NCI-H146 (cell line): ENCODE results near the gene GTF3C2.
"Not testable (repeated sequence)": the region's sequence is repeated elsewhere in the genome, so short reads cannot be mapped to it uniquely, and the experiment has no call there.

Experiments
- DNase-seq: peaks from one replicate; lab custom pipeline; 2025; lab: John Stamatoyannopoulos, UW

GTF3C2 gene

GRCh38 chr2:27322301-27322765, 34.2 kb downstream of the GTF3C2 start:
- no peak for DNase-seq

GRCh38 chr2:27320958-27321543, 35.5 kb downstream of the GTF3C2 start:
- peak; percentile 37 for DNase-seq

GRCh38 chr2:27319839-27320238, 36.7 kb downstream of the GTF3C2 start:
- DNase-seq = not testable (repeated sequence)

- peak; percentile 18 for DNase-seq
Measured at GRCh38 chr2:27316655-27317412, 39.7 kb downstream of the GTF3C2 start.

- DNase-seq = no peak
Measured at GRCh38 chr2:27315122-27315521, 41.4 kb downstream of the GTF3C2 start.

- no peak for DNase-seq
Measured at GRCh38 chr2:27314709-27315108, 41.9 kb downstream of the GTF3C2 start.

- DNase-seq = no peak
Measured at GRCh38 chr2:27313882-27314645, 42.5 kb downstream of the GTF3C2 start.

GRCh38 chr2:27312152-27312551, 44.4 kb downstream of the GTF3C2 start:
- no peak for DNase-seq

GRCh38 chr2:27309651-27310050, 46.9 kb downstream of the GTF3C2 start:
- DNase-seq = no peak

- no peak for DNase-seq
Measured at GRCh38 chr2:27308359-27308881, 48.1 kb downstream of the GTF3C2 start, which contains the start of gene UCN. UCN (minus strand) TSS chr2:27308445; CDS start chr2:27307895, 550 bp downstream.

- no peak for DNase-seq
Measured at GRCh38 chr2:27307545-27308358, 48.8 kb downstream of the GTF3C2 start.

GRCh38 chr2:27307287-27307544, 49.3 kb downstream of the GTF3C2 start:
- DNase-seq = no peak

GRCh38 chr2:27306573-27307286, 49.8 kb downstream of the GTF3C2 start:
- DNase-seq = peak; percentile 66

GRCh38 chr2:27306136-27306535, 50.4 kb downstream of the GTF3C2 start:
- peak; percentile 54 for DNase-seq

GRCh38 chr2:27305516-27305915, 51.0 kb downstream of the GTF3C2 start:
- DNase-seq = no peak

GRCh38 chr2:27304488-27305240, 51.9 kb downstream of the GTF3C2 start:
- DNase-seq = no peak

- DNase-seq = peak; percentile 83
Measured at GRCh38 chr2:27303093-27304025, 53.2 kb downstream of the GTF3C2 start.

GRCh38 chr2:27300606-27301005, 56.0 kb downstream of the GTF3C2 start:
- not testable (repeated sequence) for DNase-seq

- no peak for DNase-seq
Measured at GRCh38 chr2:27298391-27299080, 58.0 kb downstream of the GTF3C2 start.
